ENCODE data around the gene PIH1D1.
"Not testable (repeated sequence)": the region's sequence is repeated elsewhere in the genome, so short reads cannot be mapped to it uniquely, and the experiment has no call there.

GRCh38 chr19:49473501-49473867, 21.9 kb upstream of the PIH1D1 start:
- not testable (repeated sequence) for TF ChIP-seq POLR2A, CTCF, POLR2AphosphoS5 (IDR thresholded peaks at IDR 0.05)
